OCI-LY7 (cell line): ENCODE measurements around the gene HSD17B14. TPM values are rescaled to one million over a fixed set of nuclear protein-coding genes. Genes with fewer than 3 reads are reported as not detected.
"Not testable (repeated sequence)": the region's sequence is repeated elsewhere in the genome, so short reads cannot be mapped to it uniquely, and the experiment has no call there.

Experiments used
- BruUV-seq: library from RNA; stranded (reverse); fragments of 400-500 nt; replicated peaks from 2 replicates; lab custom pipeline; 2021; lab: Mats Ljungman, UMichigan
- CTCF ChIA-PET: fragments of 300-600 bp; sonication (Branson Sonifier 250); formaldehyde crosslinking; loops from one replicate; lab custom pipeline; 2022; ENCODE audit warnings: antibody characterized with exemption; ENCODE audit not compliant: unreplicated experiment; lab: Charles Lee
- POLR2A ChIA-PET: fragments of 300-600 bp; sonication (Branson Sonifier 250); formaldehyde crosslinking; loops from one replicate; lab custom pipeline; 2022; ENCODE audit warnings: antibody characterized with exemption; lab: Charles Lee
- DNase-seq: peaks from one replicate; pipeline ENCODE4 v3.0.0-alpha.2; 2015; ENCODE audit warnings: low spot score
- H2AFZ ChIP-seq: fragments of 200-600 bp; sonication (generic), shearing (Covaris generic); 2 replicates; pipeline ENCODE4 v1.6.1; 2014; ENCODE audit warnings: mild to moderate bottlenecking, antibody characterized with exemption, low read length, moderate library complexity
- H3K27ac ChIP-seq: fragments of 200-600 bp; sonication (generic); 2 replicates; pipeline ENCODE4 v1.5.1; 2014; ENCODE audit warnings: mixed run types, low read depth, mild to moderate bottlenecking, moderate library complexity, low read length, inconsistent platforms; ENCODE audit not compliant: poor library complexity, severe bottlenecking
- H3K36me3 ChIP-seq: fragments of 200-600 bp; sonication (generic); 2 replicates; pipeline ENCODE4 v1.6.1; 2014; ENCODE audit warnings: mild to moderate bottlenecking, antibody characterized with exemption, low read length, moderate library complexity, mixed read lengths; ENCODE audit not compliant: insufficient read depth
- H3K4me1 ChIP-seq: fragments of 200-600 bp; sonication (generic); 2 replicates; pipeline ENCODE4 v1.5.1; 2014; ENCODE audit warnings: mild to moderate bottlenecking, low read length; ENCODE audit not compliant: insufficient read depth, poor library complexity, severe bottlenecking
- H3K4me2 ChIP-seq: fragments of 200-600 bp; sonication (generic); 2 replicates; pipeline ENCODE4 v1.6.1; 2014; ENCODE audit warnings: mild to moderate bottlenecking, low read length
- H3K4me3 ChIP-seq: fragments of 200-600 bp; sonication (generic); 2 replicates; pipeline ENCODE4 v1.5.1; 2014; ENCODE audit warnings: mild to moderate bottlenecking, low read depth, low read length; ENCODE audit not compliant: poor library complexity, severe bottlenecking
- H3K79me2 ChIP-seq: fragments of 200-600 bp; sonication (generic); 2 replicates; pipeline ENCODE4 v1.6.1; 2016; ENCODE audit warnings: low read depth, mild to moderate bottlenecking, low read length, moderate library complexity, mixed read lengths; ENCODE audit not compliant: insufficient read depth
- H3K9me2 ChIP-seq: fragments of 200-600 bp; sonication (generic); 2 replicates; pipeline ENCODE4 v1.6.1; 2016; ENCODE audit warnings: mild to moderate bottlenecking, low read length, mixed read lengths; ENCODE audit not compliant: insufficient read depth
- H3K9me3 ChIP-seq: fragments of 200-600 bp; sonication (generic); 2 replicates; pipeline ENCODE4 v1.6.1; 2014; ENCODE audit warnings: mild to moderate bottlenecking, mixed run types, low read length, mixed read lengths
- H4K20me1 ChIP-seq: fragments of 200-600 bp; sonication (generic); 2 replicates; pipeline ENCODE4 v1.6.1; 2014; ENCODE audit warnings: mild to moderate bottlenecking, antibody characterized with exemption, low read length, moderate library complexity, mixed read lengths; ENCODE audit not compliant: insufficient read depth
- CTCF ChIP-seq: fragments of 200-600 bp; sonication (generic); conservative IDR thresholded peaks from 2 replicates; pipeline ENCODE4 v1.5.1; 2014; ENCODE audit warnings: mild to moderate bottlenecking, antibody characterized with exemption, low read length, moderate library complexity, mixed read lengths
- EZH2phosphoT487 ChIP-seq: fragments of 200-600 bp; sonication (generic); IDR thresholded peaks from 2 replicates; pipeline ENCODE4 v1.6.1; 2018; ENCODE audit warnings: low read depth, borderline replicate concordance, mild to moderate bottlenecking, mixed run types, antibody characterized with exemption, low read length, moderate library complexity, mixed read lengths
- intact Hi-C: fragments of 100-400 bp; cut with micrococcal nuclease; formaldehyde crosslinking; loops from one replicate; pipeline ENCODE4 v1.10.0; 2022; ENCODE audit not compliant: unreplicated experiment
- total RNA-seq, 2 experiments: library from RNA; depleted of rRNA in 1 of 2; stranded (reverse); fragments of >200 nt in 1 of 2; shearing (Covaris generic) in 1 of 2; gene quantifications; 2 replicates each; pipeline ENCODE4 v1.2.3, GENCODE V29; 2014 to 2022

HSD17B14 gene
- total RNA-seq, 2 experiments from 2014 or later: 1.8 to 4.5 TPM

GRCh38 chr19:48793271-48793670, 43.0 kb downstream of the HSD17B14 start:
- TF ChIP-seq EZH2phosphoT487: no peak
- DNase-seq: no peak
- POLR2A ChIA-PET: no interaction called here
- H3K27ac ChIP-seq: no peak overlapping the region
- H4K20me1 ChIP-seq: no peaks in the 10 kb centered on the region
- H3K79me2 ChIP-seq: no peaks in the 10 kb centered on the region
- H3K4me3 ChIP-seq: no peak overlapping the region
- H3K4me1 ChIP-seq: peaks cover 5% of the 10 kb centered on the region
- H3K9me2 ChIP-seq: no peaks in the 10 kb centered on the region
- no TSS peak for BruUV-seq
- intact Hi-C loops: no loop called here
- no peak overlapping the region for H3K4me2 ChIP-seq
- no peaks in the 10 kb centered on the region for H3K9me3 ChIP-seq
- H2AFZ ChIP-seq: no peak overlapping the region
- CTCF ChIA-PET: no interaction called here
- no peaks in the 10 kb centered on the region for H3K36me3 ChIP-seq

DNA sequence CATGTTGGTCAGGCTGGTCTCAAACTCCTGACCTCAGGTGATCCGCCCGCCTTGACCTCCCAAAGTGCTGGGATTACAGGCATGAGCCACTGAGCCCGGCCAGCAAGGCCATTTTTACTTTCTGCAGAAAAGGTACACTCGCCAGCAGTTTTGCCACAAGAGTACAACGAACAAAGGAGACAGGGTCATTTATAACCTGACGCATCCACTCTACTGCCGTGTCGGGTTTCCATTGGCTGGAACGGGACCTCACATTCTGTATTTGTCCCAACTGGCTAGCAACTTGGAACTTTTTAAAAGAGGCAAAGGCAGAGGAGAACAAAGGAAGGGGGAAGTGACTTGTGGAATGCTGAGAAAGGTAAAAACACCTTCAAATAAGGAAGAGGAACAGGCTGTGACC, 49.0 kb downstream of the HSD17B14 start:
- POLR2A ChIA-PET: not testable (repeated sequence)

DNA sequence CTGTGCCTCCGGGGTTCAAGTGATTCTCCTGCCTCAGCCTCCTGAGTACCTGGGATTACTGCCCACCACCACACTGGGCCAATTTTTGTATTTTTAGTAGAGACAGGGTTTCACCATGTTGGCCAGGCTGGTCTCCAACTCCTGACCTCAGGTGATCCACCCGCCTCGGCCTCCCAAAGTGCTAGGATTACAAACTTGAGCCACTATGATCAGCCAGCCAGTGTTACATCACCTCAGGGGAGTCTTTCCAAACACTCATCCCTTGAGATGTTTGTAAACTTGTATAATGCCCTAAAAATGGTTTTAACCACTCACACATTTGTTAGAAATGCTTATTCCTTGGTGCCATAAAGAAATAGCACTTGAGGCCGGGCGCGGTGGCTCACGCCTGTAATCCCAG, 49.9 kb downstream of the HSD17B14 start:
- H3K79me2 ChIP-seq, H3K4me3 ChIP-seq, H3K9me2 ChIP-seq, intact Hi-C loops, H3K9me3 ChIP-seq, H2AFZ ChIP-seq, CTCF ChIA-PET, H3K36me3 ChIP-seq, DNase-seq, H3K27ac ChIP-seq, H4K20me1 ChIP-seq, BruUV-seq, H3K4me1 ChIP-seq, H3K4me2 ChIP-seq, POLR2A ChIA-PET: not testable (repeated sequence)

More for the DNA sequence above, 49.0 kb downstream of the HSD17B14 start:
- H4K20me1 ChIP-seq, H3K4me2 ChIP-seq, H3K36me3 ChIP-seq, H3K79me2 ChIP-seq, H3K9me3 ChIP-seq, H3K4me1 ChIP-seq, H3K4me3 ChIP-seq, intact Hi-C loops, BruUV-seq, DNase-seq, H3K27ac ChIP-seq, H3K9me2 ChIP-seq: not testable (repeated sequence)
- CTCF ChIA-PET: interaction anchor here (1.6 kb wide), 1 partner anchor 183 kb away, joined by 4 read pairs; no protein-coding TSS in a partner anchor
- H2AFZ ChIP-seq: peak overlapping the region; percentile 72; the same call in 1 of the 2 replicates

DNA sequence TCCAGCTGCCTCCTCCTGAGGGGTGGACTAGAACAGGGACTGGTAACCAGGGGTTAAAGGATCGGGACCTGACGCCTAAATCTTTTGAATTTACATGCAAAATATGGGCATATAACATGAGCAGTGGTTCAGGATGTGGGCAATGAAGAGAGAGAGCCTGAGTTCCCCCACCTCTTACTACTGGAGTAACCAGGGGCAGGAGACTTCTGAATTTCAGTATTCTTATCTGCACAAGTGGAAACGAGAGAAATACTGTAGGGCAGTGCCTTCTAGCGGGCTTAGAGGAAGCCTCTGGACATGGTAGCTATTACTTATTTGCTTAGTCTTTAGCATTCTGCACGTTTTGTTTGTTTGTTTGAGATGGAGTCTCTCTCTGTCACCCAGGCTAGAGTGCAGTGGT, 51.8 kb downstream of the HSD17B14 start:
- no peak overlapping the region for H3K4me3 ChIP-seq
- ChIA-PET CTCF (no interaction called here), POLR2A (interaction anchor here (0.5 to 1.1 kb wide), 2 partner anchors 54 to 128 kb away, joined by 4 to 5 read pairs; no protein-coding TSS in a partner anchor)
- DNase-seq: no peak
- H3K4me1 ChIP-seq: peaks cover 7% of the 10 kb centered on the region
- H3K4me2 ChIP-seq: no peak overlapping the region
- no TSS peak for BruUV-seq
- intact Hi-C loops: no loop called here
- no peak overlapping the region for H3K27ac ChIP-seq
- H4K20me1 ChIP-seq: no peaks in the 10 kb centered on the region
- H3K79me2 ChIP-seq: no peaks in the 10 kb centered on the region
- TF ChIP-seq CTCF (no peak), EZH2phosphoT487 (no peak)
- no peak overlapping the region for H2AFZ ChIP-seq
- no peaks in the 10 kb centered on the region for H3K36me3 ChIP-seq
- H3K9me3 ChIP-seq: no peaks in the 10 kb centered on the region
- H3K9me2 ChIP-seq: no peaks in the 10 kb centered on the region
